Loucy (cell line): ENCODE results near the gene SIGLEC7.

Source experiments
- H2AFZ ChIP-seq: fragments of 200-600 bp; sonication (generic); 2 replicates; pipeline ENCODE4 v1.6.0; 2016; ENCODE audit warnings: antibody characterized with exemption, mild to moderate bottlenecking, low read length, moderate library complexity
- H3F3A ChIP-seq: fragments of 200-600 bp; 2 replicates; pipeline ENCODE4 v1.6.0; 2016; ENCODE audit warnings: antibody characterized with exemption, low read depth, mild to moderate bottlenecking
- H3K27me3 ChIP-seq: fragments of 200-600 bp; sonication (generic); 2 replicates; pipeline ENCODE4 v1.6.1; 2014; ENCODE audit warnings: low read length, mild to moderate bottlenecking; ENCODE audit not compliant: insufficient read depth, poor library complexity, severe bottlenecking
- H3K36me3 ChIP-seq: fragments of 200-600 bp; sonication (generic); 2 replicates; pipeline ENCODE4 v1.6.1; 2016; ENCODE audit warnings: low read length; ENCODE audit not compliant: insufficient read depth
- H3K4me1 ChIP-seq: fragments of 200-600 bp; sonication (generic); 2 replicates; pipeline ENCODE4 v1.5.1; 2014; ENCODE audit warnings: low read length, mild to moderate bottlenecking; ENCODE audit not compliant: insufficient read depth, poor library complexity, severe bottlenecking
- H3K4me2 ChIP-seq: fragments of 200-600 bp; sonication (generic); 2 replicates; pipeline ENCODE4 v1.6.0; 2014; ENCODE audit warnings: antibody characterized with exemption, low read length, low read depth, mild to moderate bottlenecking; ENCODE audit not compliant: poor library complexity, severe bottlenecking
- H3K4me3 ChIP-seq: fragments of 200-600 bp; sonication (generic); 2 replicates; pipeline ENCODE4 v1.5.1; 2014; ENCODE audit warnings: low read length, mild to moderate bottlenecking, mixed read lengths; ENCODE audit not compliant: poor library complexity, severe bottlenecking
- H3K79me2 ChIP-seq: fragments of 200-600 bp; sonication (generic); 2 replicates; pipeline ENCODE4 v1.6.1; 2014; ENCODE audit warnings: low read length; ENCODE audit not compliant: insufficient read depth
- H3K9ac ChIP-seq: fragments of 200-600 bp; sonication (generic); 2 replicates; pipeline ENCODE4 v1.6.0; 2014; ENCODE audit warnings: mild to moderate bottlenecking, low read depth, low read length, moderate library complexity; ENCODE audit not compliant: poor library complexity, severe bottlenecking
- H3K9me2 ChIP-seq: fragments of 200-600 bp; sonication (generic); replicated peaks from 2 replicates; pipeline ENCODE4 v1.6.1; 2016; ENCODE audit warnings: low read depth, low read length, mixed read lengths
- H3K9me3 ChIP-seq: fragments of 200-600 bp; sonication (generic); 2 replicates; pipeline ENCODE4 v1.6.1; 2014; ENCODE audit warnings: mild to moderate bottlenecking, antibody characterized with exemption, low read length, low read depth; ENCODE audit not compliant: insufficient read depth
- H4K20me1 ChIP-seq: fragments of 200-600 bp; sonication (generic); 2 replicates; pipeline ENCODE4 v1.6.0; 2014; ENCODE audit warnings: antibody characterized with exemption, low read length, mild to moderate bottlenecking; ENCODE audit not compliant: insufficient read depth, poor library complexity, severe bottlenecking
- EZH2phosphoT487 ChIP-seq: fragments of 200-600 bp; IDR thresholded peaks from 2 replicates; pipeline ENCODE4 v1.6.1; 2018; ENCODE audit warnings: antibody characterized with exemption, mild to moderate bottlenecking, moderate library complexity, borderline replicate concordance
- TF ChIP-seq, protein P1 (sequence below): fragments of 200-600 bp; sonication (generic); conservative IDR thresholded peaks from 2 replicates; pipeline ENCODE4 v1.5.1; 2014; ENCODE audit warnings: mild to moderate bottlenecking, antibody characterized with exemption, low read length

SIGLEC7 gene

DNA sequence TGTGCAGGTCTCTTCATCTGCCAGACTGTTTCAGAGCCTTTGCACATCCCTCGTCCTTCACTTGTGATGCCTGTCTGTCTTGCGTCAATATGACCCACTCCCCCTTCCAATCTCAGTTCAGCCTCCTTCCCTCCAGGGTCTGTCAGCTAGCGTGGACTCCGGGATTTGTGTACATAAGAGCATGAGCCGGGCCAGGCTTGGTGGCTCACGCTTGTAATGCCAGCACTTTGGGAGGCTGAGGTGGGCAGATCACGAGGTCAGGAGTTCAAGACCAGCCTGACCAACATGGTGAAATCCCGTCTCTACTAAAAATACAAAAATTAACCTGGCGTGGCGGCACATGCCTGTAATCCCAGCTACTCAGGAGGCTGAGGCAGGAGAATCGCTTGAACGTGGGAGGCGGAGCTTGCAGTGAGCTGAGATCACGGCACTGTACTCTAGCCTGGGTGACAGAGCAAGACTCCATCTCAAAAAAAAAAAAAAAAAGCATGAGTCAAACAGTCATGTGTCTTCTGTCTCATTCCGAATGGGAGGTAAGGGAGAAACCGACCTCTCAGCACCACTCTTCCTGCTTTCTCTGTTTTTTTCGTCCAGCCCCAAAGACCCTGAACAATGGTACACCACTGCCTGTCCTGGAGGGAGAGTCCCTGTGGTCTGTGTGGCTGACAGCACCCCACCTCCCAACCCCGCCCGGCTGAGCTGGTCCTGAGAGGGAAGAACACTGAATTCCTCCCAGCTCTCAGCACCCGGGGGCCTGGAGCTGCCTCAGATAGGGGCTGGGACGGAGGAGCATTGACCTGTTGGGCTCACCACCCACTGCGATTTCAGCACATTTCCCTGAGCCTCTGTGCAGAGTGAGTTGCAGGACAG, 19.8 kb upstream of the SIGLEC7 start:
- H3K79me2 ChIP-seq: no peaks in the 10 kb centered on the region
- TF ChIP-seq, protein P1, sequence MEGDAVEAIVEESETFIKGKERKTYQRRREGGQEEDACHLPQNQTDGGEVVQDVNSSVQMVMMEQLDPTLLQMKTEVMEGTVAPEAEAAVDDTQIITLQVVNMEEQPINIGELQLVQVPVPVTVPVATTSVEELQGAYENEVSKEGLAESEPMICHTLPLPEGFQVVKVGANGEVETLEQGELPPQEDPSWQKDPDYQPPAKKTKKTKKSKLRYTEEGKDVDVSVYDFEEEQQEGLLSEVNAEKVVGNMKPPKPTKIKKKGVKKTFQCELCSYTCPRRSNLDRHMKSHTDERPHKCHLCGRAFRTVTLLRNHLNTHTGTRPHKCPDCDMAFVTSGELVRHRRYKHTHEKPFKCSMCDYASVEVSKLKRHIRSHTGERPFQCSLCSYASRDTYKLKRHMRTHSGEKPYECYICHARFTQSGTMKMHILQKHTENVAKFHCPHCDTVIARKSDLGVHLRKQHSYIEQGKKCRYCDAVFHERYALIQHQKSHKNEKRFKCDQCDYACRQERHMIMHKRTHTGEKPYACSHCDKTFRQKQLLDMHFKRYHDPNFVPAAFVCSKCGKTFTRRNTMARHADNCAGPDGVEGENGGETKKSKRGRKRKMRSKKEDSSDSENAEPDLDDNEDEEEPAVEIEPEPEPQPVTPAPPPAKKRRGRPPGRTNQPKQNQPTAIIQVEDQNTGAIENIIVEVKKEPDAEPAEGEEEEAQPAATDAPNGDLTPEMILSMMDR: no peak
- no peak for TF ChIP-seq EZH2phosphoT487
- H3K36me3 ChIP-seq: no peaks in the 10 kb centered on the region
- H3K4me2 ChIP-seq: no peak overlapping the region
- no peaks in the 10 kb centered on the region for H3F3A ChIP-seq
- no peak overlapping the region for H3K9ac ChIP-seq
- no peaks in the 10 kb centered on the region for H3K9me3 ChIP-seq
- H4K20me1 ChIP-seq: no peaks in the 10 kb centered on the region
- no peaks in the 10 kb centered on the region for H3K4me1 ChIP-seq
- H2AFZ ChIP-seq: no peak overlapping the region
- H3K27me3 ChIP-seq: no peaks in the 10 kb centered on the region
- no peak overlapping the region for H3K4me3 ChIP-seq
- no peaks in the 10 kb centered on the region for H3K9me2 ChIP-seq

DNA sequence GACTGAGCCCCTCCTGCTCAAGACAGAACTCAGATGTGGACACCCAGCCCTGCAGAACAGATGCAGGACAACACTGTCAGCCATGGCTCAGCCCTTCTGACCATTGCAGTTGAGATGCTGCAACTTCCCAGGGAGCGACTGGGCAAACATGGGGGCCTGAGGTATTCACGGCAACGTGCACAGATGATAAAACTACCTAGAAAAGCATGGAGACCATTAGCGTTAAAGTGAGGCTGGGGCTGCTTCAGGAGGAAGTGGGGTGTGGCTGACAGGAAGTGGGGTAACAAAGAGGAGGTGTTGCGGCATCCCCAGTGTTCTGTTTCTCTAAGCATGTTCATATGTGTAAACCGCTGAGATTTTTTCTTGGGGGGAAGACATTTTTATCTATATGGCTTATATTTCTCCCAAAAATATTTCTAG, 18.7 kb upstream of the SIGLEC7 start:
- Histone ChIP-seq H3K4me3 (no peak overlapping the region), H3K36me3 (no peaks in the 10 kb centered on the region), H3K27me3 (no peaks in the 10 kb centered on the region), H3K9me2 (no peaks in the 10 kb centered on the region), H3K4me2 (no peak overlapping the region), H3K9ac (no peak overlapping the region), H3K4me1 (no peaks in the 10 kb centered on the region), H3K79me2 (no peaks in the 10 kb centered on the region), H3K9me3 (no peaks in the 10 kb centered on the region), H4K20me1 (no peaks in the 10 kb centered on the region), H3F3A (no peaks in the 10 kb centered on the region), H2AFZ (peak overlapping the region; percentile 81; the same call in 1 of the 2 replicates)
- TF ChIP-seq EZH2phosphoT487: no peak
- TF ChIP-seq, protein P1: no peak

DNA sequence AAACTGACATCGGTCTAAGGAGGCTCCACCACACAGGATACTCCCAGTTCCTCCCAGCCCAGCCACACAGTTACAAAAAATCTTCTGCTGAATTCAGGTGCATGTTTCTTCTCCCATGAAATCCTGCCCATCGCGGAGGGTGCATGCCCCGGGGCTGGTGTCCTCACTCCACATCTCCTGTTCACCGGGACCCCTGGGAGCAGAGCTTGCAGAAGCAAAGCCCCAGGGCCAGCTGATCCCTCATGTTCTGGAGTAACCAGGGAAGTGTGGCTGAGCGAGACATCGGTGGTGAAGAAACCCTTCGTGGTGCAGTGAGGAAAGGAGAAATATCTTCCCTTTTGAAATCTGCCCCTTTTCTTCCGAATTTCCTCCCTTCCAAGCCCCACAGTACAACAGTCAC, 18.3 kb upstream of the SIGLEC7 start:
- TF ChIP-seq EZH2phosphoT487: no peak
- TF ChIP-seq, protein P1: no peak

More for the DNA sequence above, 18.3 kb upstream of the SIGLEC7 start:
- H3K4me3 ChIP-seq: no peak overlapping the region
- H4K20me1 ChIP-seq: no peaks in the 10 kb centered on the region
- no peaks in the 10 kb centered on the region for H3K36me3 ChIP-seq
- no peaks in the 10 kb centered on the region for H3K79me2 ChIP-seq
- no peaks in the 10 kb centered on the region for H3F3A ChIP-seq
- no peaks in the 10 kb centered on the region for H3K9me2 ChIP-seq
- no peaks in the 10 kb centered on the region for H3K27me3 ChIP-seq
- no peak overlapping the region for H3K9ac ChIP-seq
- no peaks in the 10 kb centered on the region for H3K4me1 ChIP-seq
- H3K9me3 ChIP-seq: no peaks in the 10 kb centered on the region
- no peak overlapping the region for H3K4me2 ChIP-seq
- H2AFZ ChIP-seq: peak overlapping the region; percentile 81; the same call in 1 of the 2 replicates
